OCI-LY3 (cell line): ENCODE results near the gene PDS5B.

Source experiments
- H2AFZ ChIP-seq: fragments of 200-600, 300-600 bp; shearing (Covaris generic); 2 replicates; pipeline ENCODE4 v1.6.0; 2014; ENCODE audit warnings: antibody characterized with exemption, low read depth, low read length
- H3K27ac ChIP-seq: fragments of 200-600, 300-600 bp; sonication (generic); 2 replicates; pipeline ENCODE4 v1.5.1; 2014; ENCODE audit warnings: mild to moderate bottlenecking, low read length, moderate library complexity, mixed read lengths
- H3K27me3 ChIP-seq: fragments of 200-600, 300-600 bp; sonication (generic); 2 replicates; pipeline ENCODE4 v1.6.1; 2014; ENCODE audit warnings: low read depth, low read length, mixed read lengths
- H3K36me3 ChIP-seq: fragments of 200-600, 300-600 bp; sonication (generic); replicated peaks from 2 replicates; pipeline ENCODE3; 2014; ENCODE audit warnings: low read depth, low read length, mixed read lengths
- H3K4me1 ChIP-seq: fragments of 300-600, 200-600 bp; sonication (generic); 2 replicates; pipeline ENCODE4 v1.6.1; 2014; ENCODE audit warnings: low read length, mixed read lengths
- H3K4me2 ChIP-seq: fragments of 200-600, 300-600 bp; sonication (generic); 2 replicates; pipeline ENCODE4 v1.6.1; 2014; ENCODE audit warnings: low read length, mixed read lengths
- H3K4me3 ChIP-seq: fragments of 300-600, 200-600 bp; sonication (generic); 2 replicates; pipeline ENCODE4 v1.5.1; 2014; ENCODE audit warnings: antibody characterized with exemption, mild to moderate bottlenecking, low read length, moderate library complexity
- H3K79me2 ChIP-seq: fragments of 300-600, 200-600 bp; shearing (Covaris generic); 2 replicates; pipeline ENCODE4 v1.6.1; 2014; ENCODE audit warnings: mild to moderate bottlenecking, low read length, mixed read lengths
- H3K9ac ChIP-seq: fragments of 300-600, 200-600 bp; shearing (Covaris generic); 2 replicates; pipeline ENCODE4 v1.6.0; 2014; ENCODE audit warnings: mild to moderate bottlenecking, low read length, moderate library complexity
- H3K9me3 ChIP-seq: fragments of 200-600, 300-600 bp; shearing (Covaris generic); 2 replicates; pipeline ENCODE4 v1.6.1; 2014; ENCODE audit warnings: low read length, mixed read lengths; ENCODE audit not compliant: insufficient read depth
- H4K20me1 ChIP-seq: fragments of 200-600, 300-600 bp; sonication (generic); 2 replicates; pipeline ENCODE4 v1.6.1; 2016; ENCODE audit warnings: low read length, mixed read lengths; ENCODE audit not compliant: insufficient read depth
- CTCF ChIP-seq: fragments of 200-600, 300-600 bp; sonication (generic); IDR thresholded peaks from 2 replicates; pipeline ENCODE4 v1.5.1; 2014; ENCODE audit warnings: antibody characterized with exemption, low read length, low read depth
- EZH2phosphoT487 ChIP-seq: fragments of 200-600 bp; shearing (Covaris generic); IDR thresholded peaks from 2 replicates; pipeline ENCODE4 v1.6.1; 2018; ENCODE audit warnings: antibody characterized with exemption, mixed run types, low read depth

The PDS5B gene

GRCh38 chr13:32659736-32660135, 73.5 kb downstream of the PDS5B start:
- TF ChIP-seq EZH2phosphoT487 (no peak), CTCF (no peak)
- H3K27ac ChIP-seq: no peak overlapping the region
- peaks cover 30% of the 10 kb centered on the region for H3K79me2 ChIP-seq
- H3K27me3 ChIP-seq: no peaks in the 10 kb centered on the region
- H3K9ac ChIP-seq: no peak overlapping the region
- H3K36me3 ChIP-seq: peaks cover under 1% of the 10 kb centered on the region
- H4K20me1 ChIP-seq: no peaks in the 10 kb centered on the region
- no peaks in the 10 kb centered on the region for H3K9me3 ChIP-seq
- H3K4me1 ChIP-seq: no peaks in the 10 kb centered on the region
- H2AFZ ChIP-seq: no peak overlapping the region
- H3K4me2 ChIP-seq: no peak overlapping the region
- no peak overlapping the region for H3K4me3 ChIP-seq

GRCh38 chr13:32660227-32660626, 74.0 kb downstream of the PDS5B start:
- Histone ChIP-seq H3K4me3 (no peak overlapping the region), H3K4me2 (no peak overlapping the region), H3K36me3 (no peaks in the 10 kb centered on the region), H3K9me3 (no peaks in the 10 kb centered on the region), H3K27ac (no peak overlapping the region), H3K79me2 (peaks cover 26% of the 10 kb centered on the region), H4K20me1 (no peaks in the 10 kb centered on the region), H2AFZ (no peak overlapping the region), H3K4me1 (no peaks in the 10 kb centered on the region), H3K9ac (no peak overlapping the region), H3K27me3 (no peaks in the 10 kb centered on the region)
- TF ChIP-seq EZH2phosphoT487 (no peak), CTCF (no peak)

GRCh38 chr13:32661685-32662084, 75.4 kb downstream of the PDS5B start:
- no peaks in the 10 kb centered on the region for H3K36me3 ChIP-seq
- peaks cover 12% of the 10 kb centered on the region for H3K79me2 ChIP-seq
- H3K9me3 ChIP-seq: no peaks in the 10 kb centered on the region
- H2AFZ ChIP-seq: no peak overlapping the region
- no peak overlapping the region for H3K9ac ChIP-seq
- no peak overlapping the region for H3K27ac ChIP-seq
- no peak for TF ChIP-seq CTCF
- no peak for TF ChIP-seq EZH2phosphoT487
- H3K27me3 ChIP-seq: no peaks in the 10 kb centered on the region
- H4K20me1 ChIP-seq: no peaks in the 10 kb centered on the region
- H3K4me3 ChIP-seq: no peak overlapping the region
- H3K4me1 ChIP-seq: no peaks in the 10 kb centered on the region
- H3K4me2 ChIP-seq: no peak overlapping the region

GRCh38 chr13:32663660-32664059, 77.4 kb downstream of the PDS5B start:
- Histone ChIP-seq H2AFZ (no peak overlapping the region), H3K79me2 (no peaks in the 10 kb centered on the region), H3K36me3 (no peaks in the 10 kb centered on the region), H3K9ac (no peak overlapping the region), H3K27ac (no peak overlapping the region), H3K9me3 (no peaks in the 10 kb centered on the region), H3K27me3 (no peaks in the 10 kb centered on the region), H4K20me1 (no peaks in the 10 kb centered on the region), H3K4me3 (no peak overlapping the region), H3K4me1 (peaks cover 7% of the 10 kb centered on the region), H3K4me2 (no peak overlapping the region)
- TF ChIP-seq EZH2phosphoT487 (no peak), CTCF (no peak)
